Activated naive CD4-positive, alpha-beta T cell treated with anti-CD3 and anti-CD28 coated beads, Interleukin-2, amount 50 U/mL, for 72 hours (primary cell): ENCODE data around the gene GYPA. TPM values are rescaled to one million over a fixed set of nuclear protein-coding genes. Genes with fewer than 3 reads are reported as not detected.
"Not testable (repeated sequence)": the region's sequence is repeated elsewhere in the genome, so short reads cannot be mapped to it uniquely, and the experiment has no call there.

ENCODE experiments used
- ATAC-seq, 2 donors: fragments of 150-1000 bp; cut with Tn5 transposase; 2 replicates each; pipeline ENCODE4 v1.10.0; 2021; ENCODE audit warnings: mild to moderate bottlenecking in 2 of 2, moderate library complexity in 2 of 2
- DNase-seq, 2 donors: peaks; one replicate each; pipeline ENCODE4 v3.0.0; 2021 to 2022; ENCODE audit warnings: low spot score in 2 of 2
- H3K27ac Mint-ChIP-seq, 2 donors: one replicate each; pipeline ENCODE4 v1.8.0; 2022; ENCODE audit warnings: mild to moderate bottlenecking in 2 of 2, mixed read lengths in 2 of 2
- H3K36me3 Mint-ChIP-seq, 2 donors: one replicate each; pipeline ENCODE4 v1.8.0; 2022; ENCODE audit warnings: mixed read lengths in 2 of 2
- H3K9me3 Mint-ChIP-seq, 2 donors: one replicate each; pipeline ENCODE4 v1.8.0; 2022; ENCODE audit warnings: mixed read lengths in 2 of 2
- total RNA-seq, 2 donors: library from RNA; stranded (reverse); gene quantifications; one replicate each; pipeline ENCODE4 v1.2.3, GENCODE V29; 2022

The GYPA gene
- total RNA-seq, 2 donors from 2014 or later: not detected

GRCh38 chr4:144138239-144138638 lies 2.3 kb downstream of the GYPA start:
- not testable (repeated sequence) for DNase-seq, H3K9me3 Mint-ChIP-seq, H3K27ac Mint-ChIP-seq, ATAC-seq, H3K36me3 Mint-ChIP-seq

- H3K36me3 Mint-ChIP-seq, ATAC-seq, H3K9me3 Mint-ChIP-seq, H3K27ac Mint-ChIP-seq, DNase-seq: not testable (repeated sequence)
These were observed 3.2 kb downstream of the GYPA start for GRCh38 chr4:144137137-144137931.

DNA sequence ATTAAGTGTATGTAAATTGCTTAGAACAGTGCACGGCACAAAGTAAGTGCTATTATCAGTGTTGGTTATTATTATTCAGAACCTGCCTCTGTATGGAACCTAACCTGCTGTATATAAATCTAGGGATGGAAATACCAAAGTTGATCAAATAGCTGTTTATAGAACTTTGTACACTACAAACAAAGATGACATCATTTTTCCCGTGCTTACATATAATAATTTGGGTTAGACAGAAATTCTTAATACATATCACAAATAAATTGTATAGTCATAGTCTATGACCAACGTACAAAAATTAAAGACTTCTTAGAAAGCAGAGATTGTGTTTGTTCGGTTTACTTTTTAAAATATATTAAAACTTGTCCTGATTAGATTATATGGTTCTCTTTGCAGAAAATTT lies 4.3 kb downstream of the GYPA start:
- not testable (repeated sequence) for H3K27ac Mint-ChIP-seq, ATAC-seq, H3K9me3 Mint-ChIP-seq, H3K36me3 Mint-ChIP-seq, DNase-seq

- H3K36me3 Mint-ChIP-seq, H3K9me3 Mint-ChIP-seq, ATAC-seq: not testable (repeated sequence)
These were observed 10.4 kb downstream of the GYPA start for GRCh38 chr4:144130167-144130566.

GRCh38 chr4:144129336-144129875 lies 11.1 kb downstream of the GYPA start:
- H3K36me3 Mint-ChIP-seq, H3K9me3 Mint-ChIP-seq, DNase-seq, H3K27ac Mint-ChIP-seq, ATAC-seq: not testable (repeated sequence)

More at GRCh38 chr4:144130167-144130566, 10.4 kb downstream of the GYPA start:
- not testable (repeated sequence) for DNase-seq, H3K27ac Mint-ChIP-seq

DNA sequence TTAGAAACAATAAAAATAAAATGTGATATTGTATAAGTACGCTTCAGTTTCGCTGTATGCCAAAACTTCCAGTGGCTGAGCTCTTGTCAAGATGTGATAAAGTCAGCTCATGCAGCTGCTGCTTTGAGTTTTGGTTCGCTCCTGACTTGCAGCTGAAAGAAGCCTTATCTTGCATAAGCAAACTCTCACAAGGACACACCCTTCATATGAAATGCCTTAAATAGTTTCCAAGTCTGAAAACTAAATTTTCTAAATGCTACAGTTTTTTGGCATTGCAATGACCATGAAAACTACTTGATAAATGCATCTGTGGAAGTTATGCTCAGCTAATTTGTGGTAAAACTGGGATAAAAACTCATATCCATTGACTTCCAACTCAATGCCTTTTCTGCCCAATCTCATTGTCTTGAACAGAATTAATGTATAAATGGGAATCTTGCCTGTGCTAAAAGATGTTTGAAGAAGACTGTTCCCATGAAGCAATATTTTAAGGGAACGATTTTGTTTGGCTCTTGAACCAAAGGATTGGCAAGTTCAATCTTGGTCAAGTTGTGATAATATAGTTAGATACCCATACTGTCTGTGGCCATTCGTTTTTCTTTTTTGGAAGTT lies 11.7 kb downstream of the GYPA start:
- H3K36me3 Mint-ChIP-seq, H3K9me3 Mint-ChIP-seq, DNase-seq: not testable (repeated sequence)

DNA sequence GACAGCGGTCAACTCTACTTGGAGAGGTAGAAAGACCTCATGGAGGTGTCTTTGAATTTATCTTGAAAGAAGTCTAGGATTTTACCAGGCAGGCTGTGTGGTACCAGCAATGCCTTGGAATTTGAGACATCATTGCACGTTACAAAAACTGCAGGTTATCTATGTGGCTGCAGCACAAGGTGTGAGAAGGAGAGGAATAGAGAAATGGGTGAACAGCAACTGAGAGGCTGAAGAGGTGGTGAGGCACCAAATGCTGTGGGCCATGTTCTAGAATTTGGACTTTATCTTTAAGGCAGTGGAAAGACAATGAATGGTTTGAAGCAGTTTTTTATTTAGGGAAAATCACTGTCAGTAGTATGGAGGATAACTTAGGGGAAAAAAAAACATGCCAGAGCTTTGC lies 15.4 kb downstream of the GYPA start:
- not testable (repeated sequence) for H3K27ac Mint-ChIP-seq, DNase-seq, H3K9me3 Mint-ChIP-seq, H3K36me3 Mint-ChIP-seq
- peak in 1 of 2 donors; percentile 32 for ATAC-seq

More for the DNA sequence above, 11.7 kb downstream of the GYPA start:
- H3K27ac Mint-ChIP-seq, ATAC-seq: not testable (repeated sequence)

- not testable (repeated sequence) for H3K36me3 Mint-ChIP-seq, DNase-seq, H3K27ac Mint-ChIP-seq, H3K9me3 Mint-ChIP-seq
- ATAC-seq: peak in 1 of 2 donors; percentile 26
These were observed 16.4 kb downstream of the GYPA start for GRCh38 chr4:144123982-144124635.

- H3K36me3 Mint-ChIP-seq, ATAC-seq, H3K9me3 Mint-ChIP-seq, H3K27ac Mint-ChIP-seq, DNase-seq: not testable (repeated sequence)
These were observed 17.2 kb downstream of the GYPA start for GRCh38 chr4:144123269-144123668.

DNA sequence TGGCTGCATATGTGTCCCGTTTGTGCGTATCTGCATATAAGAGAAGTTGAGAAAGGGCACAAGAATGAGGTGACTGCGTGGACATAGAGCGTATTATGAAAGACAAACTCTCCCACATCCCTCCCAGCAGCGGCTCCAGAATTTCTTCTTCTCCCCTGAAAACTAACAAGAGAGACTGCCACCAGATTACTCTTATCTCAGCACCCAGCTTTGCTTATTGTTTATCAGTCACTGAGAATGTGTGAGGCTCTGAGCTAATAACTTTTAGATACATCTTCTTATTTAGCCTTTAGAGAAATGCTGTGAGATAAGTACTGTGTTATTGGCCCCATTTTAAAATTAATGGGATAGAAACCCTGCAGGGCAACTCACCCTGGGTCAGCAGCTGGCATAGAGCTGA lies 20.8 kb downstream of the GYPA start:
- H3K27ac Mint-ChIP-seq, ATAC-seq, H3K36me3 Mint-ChIP-seq, H3K9me3 Mint-ChIP-seq, DNase-seq: not testable (repeated sequence)

- no peak overlapping the region for H3K27ac Mint-ChIP-seq
- H3K36me3 Mint-ChIP-seq: no peaks in the 10 kb centered on the region
- ATAC-seq: no peak
- H3K9me3 Mint-ChIP-seq: no peaks in the 10 kb centered on the region
- DNase-seq: no peak
These were observed 25.0 kb downstream of the GYPA start for GRCh38 chr4:144115519-144115918.

GRCh38 chr4:144113546-144113945 lies 27.0 kb downstream of the GYPA start:
- Mint-ChIP-seq H3K27ac (no peak overlapping the region), H3K9me3 (no peaks in the 10 kb centered on the region), H3K36me3 (no peaks in the 10 kb centered on the region)
- DNase-seq (no peak), ATAC-seq (no peak)

GRCh38 chr4:144104509-144105130 lies 35.9 kb downstream of the GYPA start:
- DNase-seq (no peak), ATAC-seq (no peak)

GRCh38 chr4:144097776-144098175 lies 42.7 kb downstream of the GYPA start:
- not testable (repeated sequence) for H3K9me3 Mint-ChIP-seq, H3K36me3 Mint-ChIP-seq, H3K27ac Mint-ChIP-seq, DNase-seq, ATAC-seq

More at GRCh38 chr4:144104509-144105130, 35.9 kb downstream of the GYPA start:
- Mint-ChIP-seq H3K27ac (no peak overlapping the region), H3K9me3 (no peaks in the 10 kb centered on the region), H3K36me3 (no peaks in the 10 kb centered on the region)

DNA sequence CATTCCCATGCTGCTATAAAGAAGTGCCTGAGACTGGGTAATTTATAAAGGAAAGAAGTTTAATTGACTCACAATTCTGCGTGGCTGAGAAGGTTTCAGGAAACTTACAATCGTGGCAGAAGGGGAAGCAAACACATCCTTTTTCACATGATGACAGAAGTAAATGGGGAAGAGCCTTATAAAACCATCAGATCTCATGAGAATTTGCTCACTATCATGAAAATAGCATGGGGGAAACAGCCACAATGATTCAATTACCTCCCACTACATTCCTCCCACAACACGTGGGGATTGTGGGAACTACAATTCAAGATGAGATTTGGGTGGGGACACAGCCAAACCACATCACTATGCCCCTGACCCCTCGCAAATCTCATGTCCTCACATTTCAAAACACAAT lies 46.5 kb downstream of the GYPA start:
- H3K36me3 Mint-ChIP-seq, H3K9me3 Mint-ChIP-seq, DNase-seq, ATAC-seq, H3K27ac Mint-ChIP-seq: not testable (repeated sequence)

GRCh38 chr4:144091181-144091580 lies 49.3 kb downstream of the GYPA start:
- not testable (repeated sequence) for H3K9me3 Mint-ChIP-seq, ATAC-seq

DNA sequence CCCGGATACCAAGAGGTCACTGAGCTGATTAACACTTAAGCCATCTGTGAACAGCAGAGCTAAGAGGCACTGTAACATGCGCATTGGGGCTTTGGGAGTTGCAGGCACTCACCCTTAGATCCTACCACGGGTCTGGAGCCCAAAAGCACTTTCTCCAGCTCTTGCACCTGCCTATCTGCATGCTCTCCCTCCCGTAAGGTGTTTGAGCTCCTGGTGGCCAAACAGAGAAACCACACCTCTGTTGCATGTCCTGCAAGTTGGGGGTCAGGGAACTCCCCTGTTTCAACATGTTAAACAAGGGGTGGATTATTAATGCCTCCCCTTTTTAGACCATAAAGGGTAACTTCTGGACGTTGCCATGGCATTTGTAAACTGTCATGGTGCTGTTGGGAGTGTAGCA lies 49.8 kb downstream of the GYPA start:
- Mint-ChIP-seq H3K36me3 (no peaks in the 10 kb centered on the region), H3K27ac (no peak overlapping the region), H3K9me3 (peaks cover 0 to 3% of the 10 kb centered on the region in 2 donors)
- ATAC-seq (no peak), DNase-seq (no peak)

More at GRCh38 chr4:144091181-144091580, 49.3 kb downstream of the GYPA start:
- H3K27ac Mint-ChIP-seq, DNase-seq, H3K36me3 Mint-ChIP-seq: not testable (repeated sequence)
